Measurements from ENCODE around the gene ITPK1.

The ITPK1 gene

DNA sequence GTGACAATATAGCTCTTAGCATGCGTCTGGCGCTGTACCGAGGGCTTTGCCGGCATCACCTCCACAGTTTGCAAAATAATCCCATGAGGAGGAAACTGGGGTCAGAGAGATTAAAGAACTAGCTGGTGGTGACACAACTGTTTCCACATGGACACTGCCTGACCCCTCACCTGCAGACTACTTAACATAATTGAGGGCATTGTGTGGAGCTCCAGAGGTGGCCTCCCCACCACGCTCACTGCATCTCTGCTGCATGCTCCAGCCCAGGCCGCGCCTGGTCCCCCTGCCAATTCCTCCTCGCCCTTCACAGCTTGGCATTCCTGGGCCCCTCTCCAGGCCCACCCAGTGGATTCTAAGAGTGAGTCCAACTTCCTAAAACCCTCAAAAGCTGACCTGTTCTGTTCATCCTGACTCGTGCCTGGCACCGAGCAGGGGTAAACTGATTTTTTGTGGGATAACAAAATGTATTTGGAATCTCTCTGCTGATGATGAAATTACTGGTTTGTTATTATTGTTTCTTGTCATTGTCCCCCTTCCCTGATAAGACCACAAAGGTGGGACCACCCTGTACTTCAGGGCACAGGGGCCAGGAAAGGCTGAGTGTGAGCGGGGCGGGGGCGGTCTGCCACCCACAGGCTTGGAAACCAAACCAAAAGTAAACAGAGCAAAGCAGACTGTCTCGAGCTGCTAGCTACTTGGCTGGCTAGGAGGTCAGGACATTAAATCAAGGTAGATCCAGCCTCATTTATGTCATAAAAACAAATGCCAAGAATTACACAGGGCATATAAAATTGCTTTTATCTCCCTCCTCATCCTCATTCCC lies 152.2 kb downstream of the ITPK1 start:
- DNase-seq, result no peak

- DNase-seq, result no peak
These were observed 153.0 kb downstream of the ITPK1 start for GRCh38 chr14:92962831-92963095.

- no peak for DNase-seq
These were observed 153.5 kb downstream of the ITPK1 start for GRCh38 chr14:92962031-92962830.

- no peak for DNase-seq
These were observed 154.2 kb downstream of the ITPK1 start for GRCh38 chr14:92961567-92961855.

- no peak for DNase-seq
These were observed 154.8 kb downstream of the ITPK1 start for GRCh38 chr14:92960706-92961566.

DNA sequence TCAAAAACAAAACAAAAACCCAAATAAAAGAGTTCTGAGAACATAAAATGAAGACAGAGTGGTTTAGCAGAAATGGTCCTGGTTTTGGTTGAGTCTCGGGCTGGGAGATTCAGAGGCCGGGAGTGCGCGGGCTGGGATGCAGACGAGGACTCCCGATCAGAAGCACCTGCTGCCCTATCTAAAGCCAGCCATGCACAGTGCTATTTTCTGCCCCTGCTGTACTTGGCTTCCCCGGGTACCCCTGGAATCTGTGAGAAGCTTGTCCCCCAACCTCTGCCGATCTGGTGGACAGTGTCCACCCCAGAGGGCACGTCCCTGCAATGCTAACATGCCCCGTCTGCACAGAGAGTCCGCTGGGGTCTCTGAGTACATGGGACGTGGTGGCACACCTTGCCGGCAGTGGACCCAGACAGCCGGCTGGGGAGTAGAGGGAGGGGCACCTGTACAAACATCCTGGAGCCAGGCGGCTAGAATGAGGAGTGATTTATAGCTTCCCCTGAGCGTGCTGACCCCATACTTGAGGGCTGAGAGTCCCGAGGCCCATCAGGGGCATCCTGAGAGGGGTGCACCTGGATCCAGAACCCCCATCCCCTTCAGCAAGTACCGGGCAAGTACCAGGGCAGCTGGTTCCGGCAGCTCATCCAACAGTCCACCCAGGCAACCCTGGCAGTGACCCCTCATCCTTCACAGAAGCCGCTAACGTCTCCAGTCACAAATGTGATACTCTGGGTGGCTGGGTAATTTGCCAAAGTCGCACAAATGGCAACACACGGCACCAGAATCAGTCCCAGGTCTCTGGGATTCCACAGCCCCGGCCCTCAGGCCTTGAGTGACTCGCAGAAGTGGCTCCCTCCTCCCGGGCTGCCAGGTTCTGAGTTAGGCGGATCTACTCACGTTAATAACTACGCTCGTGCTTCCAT lies 155.7 kb downstream of the ITPK1 start:
- no peak for DNase-seq

DNA sequence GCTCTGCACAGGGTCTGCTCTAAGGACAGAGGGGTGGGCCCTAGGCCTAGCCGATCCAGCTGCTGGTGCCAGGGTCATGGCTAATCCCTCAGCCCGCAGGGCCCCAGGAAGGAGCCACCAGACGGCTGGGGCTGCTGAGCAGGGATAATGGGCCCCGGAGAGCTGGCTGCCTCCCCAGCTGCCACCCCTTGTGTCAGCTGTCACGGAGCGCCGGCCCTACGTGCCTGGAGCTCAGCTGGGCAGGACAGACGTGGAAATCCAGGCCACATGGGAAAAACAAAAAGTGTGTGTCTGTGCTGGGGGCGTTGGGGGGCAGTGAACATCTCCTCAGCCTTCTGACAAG lies 156.6 kb downstream of the ITPK1 start:
- DNase-seq, result no peak

GRCh38 chr14:92958373-92959188 lies 157.1 kb downstream of the ITPK1 start:
- DNase-seq, result no peak

- no peak for DNase-seq
These were observed 158.8 kb downstream of the ITPK1 start for GRCh38 chr14:92956961-92957360.

GRCh38 chr14:92955381-92955780 lies 160.3 kb downstream of the ITPK1 start:
- DNase-seq, result no peak

DNA sequence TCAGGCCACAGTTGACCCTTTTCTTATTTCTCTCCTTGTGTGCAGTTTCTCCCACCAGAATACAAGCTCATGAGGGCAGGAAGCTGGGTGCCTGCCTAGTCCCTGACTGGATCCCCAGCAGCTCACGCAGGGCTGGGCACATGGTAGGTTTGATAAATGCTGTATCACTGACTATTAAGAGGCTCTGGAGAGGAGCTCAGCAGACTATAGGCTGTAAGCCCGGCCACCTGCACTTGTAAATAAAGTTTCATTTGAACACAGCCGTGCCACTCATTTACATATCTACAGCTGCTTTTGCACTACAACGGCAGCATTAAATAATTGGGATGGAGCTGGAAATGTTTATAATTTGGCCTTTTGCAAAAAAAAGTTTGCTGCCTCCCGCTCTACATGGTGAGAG lies 160.8 kb downstream of the ITPK1 start:
- no peak for DNase-seq

- DNase-seq, result no peak
These were observed 162.2 kb downstream of the ITPK1 start for GRCh38 chr14:92953526-92953925.

- no peak for DNase-seq
These were observed 163.0 kb downstream of the ITPK1 start for GRCh38 chr14:92952481-92953298.

DNA sequence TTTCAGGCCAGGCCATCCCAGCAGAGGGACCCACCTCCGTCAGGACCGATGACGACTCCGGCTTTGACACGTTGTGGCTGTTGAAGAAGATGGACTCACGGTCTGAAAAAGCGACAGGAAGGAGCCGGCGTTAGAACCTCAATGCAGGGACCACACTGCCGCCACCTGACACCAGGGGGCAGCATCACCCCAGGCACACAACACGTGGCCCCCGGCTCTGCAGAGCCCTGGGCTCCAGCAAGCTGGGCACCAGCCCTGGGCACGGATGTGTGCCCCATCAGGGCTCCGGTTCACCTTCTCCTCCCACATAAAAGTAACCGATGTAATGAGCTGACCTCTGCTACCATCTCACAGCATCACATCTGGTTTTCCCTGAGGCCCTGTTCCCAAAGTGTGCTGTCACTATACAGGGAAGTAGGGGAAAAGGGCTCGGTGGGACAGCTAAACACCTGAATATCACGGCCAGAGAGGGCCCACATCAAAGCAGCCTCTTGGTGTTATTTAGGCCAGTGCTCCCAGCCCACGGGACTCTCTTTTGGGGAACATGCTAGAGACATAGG lies 163.7 kb downstream of the ITPK1 start:
- peak; percentile 21 for DNase-seq

GRCh38 chr14:92951261-92951660 lies 164.5 kb downstream of the ITPK1 start:
- no peak for DNase-seq

DNA sequence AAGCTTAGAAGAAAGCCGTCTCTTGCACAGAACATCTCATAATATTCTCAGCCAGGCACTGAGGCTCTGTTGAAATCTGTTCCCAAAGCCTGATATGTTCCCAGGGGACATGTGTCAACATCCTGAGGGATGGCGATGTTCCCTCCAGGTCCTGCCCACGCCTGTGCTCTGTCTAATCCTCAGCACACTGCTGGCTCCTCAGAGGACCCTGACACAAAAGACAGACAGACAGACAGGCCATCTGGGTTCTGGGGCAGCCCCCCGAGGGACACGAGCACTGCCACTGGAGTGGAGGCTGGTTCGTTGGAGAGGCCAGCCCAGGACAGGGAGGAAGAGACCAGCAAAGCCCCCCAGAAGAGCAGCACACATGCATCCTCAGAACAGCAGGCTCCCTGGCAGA lies 165.0 kb downstream of the ITPK1 start:
- no peak for DNase-seq

DNA sequence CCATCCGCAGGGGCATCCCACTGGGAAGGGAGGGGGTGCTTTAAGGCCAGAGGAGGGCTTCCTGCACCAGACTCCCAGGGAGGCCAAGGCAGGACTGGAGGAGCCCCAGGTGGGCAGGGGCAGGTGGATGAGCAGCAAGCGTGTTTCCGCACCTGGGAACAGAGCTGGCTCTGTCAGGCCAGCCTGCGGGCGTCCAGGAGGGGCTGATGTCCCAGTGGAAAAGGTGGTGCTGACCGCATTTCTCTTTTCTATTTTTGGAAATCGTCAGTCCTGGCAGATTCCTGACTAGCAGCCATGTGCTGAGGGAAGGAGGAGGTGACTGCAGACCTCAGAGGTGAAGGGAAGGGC lies 165.6 kb downstream of the ITPK1 start:
- DNase-seq, result no peak

- DNase-seq, result no peak
These were observed 166.1 kb downstream of the ITPK1 start for GRCh38 chr14:92949496-92950192.

DNA sequence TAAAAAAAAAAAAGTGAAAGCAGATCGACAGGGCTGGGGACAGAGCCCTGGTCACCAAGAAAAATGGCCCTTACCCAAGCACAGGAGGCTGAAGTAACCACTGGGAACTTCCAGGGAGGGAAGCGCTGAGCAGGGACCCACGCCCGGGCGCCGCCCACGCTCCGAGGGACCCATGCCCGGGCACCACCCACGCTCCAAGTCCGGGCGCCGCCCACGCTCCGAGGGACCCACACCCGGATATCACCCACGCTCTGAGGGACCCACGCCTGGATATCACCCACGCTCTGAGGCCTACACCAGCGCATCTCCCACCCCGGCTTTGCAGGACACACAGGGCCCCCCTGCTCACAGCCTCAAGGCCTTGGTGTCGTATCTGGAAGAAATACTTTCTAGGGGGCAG lies 167.1 kb downstream of the ITPK1 start:
- no peak for DNase-seq

Measured in NCI-H748 treated with DMSO at 0.1 percent for 48 hours (cell line).